HG03469 (cell line): Measurements from ENCODE around the gene ACAA1.

ENCODE experiments used
- ATAC-seq: cut with Tn5 transposase; IDR thresholded peaks from one replicate; pipeline ENCODE4 v1.9.1; 2021; ENCODE audit warnings: mild to moderate bottlenecking, moderate library complexity, moderate number of reproducible peaks; ENCODE audit not compliant: unreplicated experiment

Gene ACAA1

DNA sequence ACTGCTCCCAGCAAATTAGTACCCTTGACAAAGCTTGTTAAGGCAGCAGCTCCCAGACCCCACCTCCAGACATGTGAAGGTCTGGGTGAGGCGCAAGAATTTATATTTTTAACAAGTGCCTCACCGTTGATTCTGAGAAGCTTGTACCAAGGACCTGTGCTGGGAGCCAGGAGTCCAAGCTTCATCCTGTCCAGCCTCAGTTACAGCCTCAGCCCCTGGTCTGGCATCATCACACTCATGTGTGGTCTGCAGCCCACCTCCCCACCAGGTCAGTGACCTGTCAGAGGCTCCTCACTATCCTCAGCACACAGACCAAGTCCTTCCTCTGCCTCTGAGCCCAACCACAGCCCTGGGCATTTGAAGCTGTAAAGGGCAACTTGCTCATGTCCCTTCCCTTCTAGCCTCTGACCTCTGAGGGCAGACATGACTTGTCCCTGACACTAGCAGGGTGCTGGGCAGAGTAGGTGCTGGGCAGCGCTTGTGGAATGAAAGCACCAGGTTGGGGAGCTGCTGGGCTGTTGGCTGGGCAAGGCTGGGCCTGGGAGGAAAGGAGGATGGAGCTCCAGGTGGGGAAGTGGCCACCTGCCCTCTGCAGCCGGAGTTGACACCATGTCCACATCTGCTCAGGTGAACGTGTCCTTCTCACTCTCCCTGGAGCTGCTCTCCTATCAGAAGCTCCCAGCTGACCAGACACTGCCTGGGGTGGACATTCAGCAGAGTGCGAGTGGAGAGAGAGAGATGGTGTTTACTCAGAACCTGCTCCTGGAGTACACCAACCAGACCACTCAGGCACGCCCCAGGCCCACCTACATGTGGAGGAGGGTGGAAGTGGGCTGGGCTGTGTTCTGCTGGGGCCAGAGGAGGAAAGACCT is 16.9 kb downstream of the ACAA1 start:
- no peak for ATAC-seq

DNA sequence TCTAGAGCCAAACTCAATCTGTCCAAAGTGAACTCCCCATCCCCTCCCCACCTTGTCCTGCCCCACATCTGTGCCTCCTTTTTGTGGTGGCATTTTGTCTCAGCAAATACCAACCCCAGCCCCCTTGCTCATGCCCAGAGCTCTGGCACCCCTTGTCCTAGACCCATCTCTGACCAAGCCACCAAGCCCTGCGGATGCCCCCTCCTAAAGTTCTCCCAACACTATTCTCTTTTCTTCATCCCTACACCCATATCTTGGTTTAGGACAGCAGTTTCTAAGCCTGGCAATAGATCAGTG is 17.7 kb downstream of the ACAA1 start:
- ATAC-seq, result no peak

DNA sequence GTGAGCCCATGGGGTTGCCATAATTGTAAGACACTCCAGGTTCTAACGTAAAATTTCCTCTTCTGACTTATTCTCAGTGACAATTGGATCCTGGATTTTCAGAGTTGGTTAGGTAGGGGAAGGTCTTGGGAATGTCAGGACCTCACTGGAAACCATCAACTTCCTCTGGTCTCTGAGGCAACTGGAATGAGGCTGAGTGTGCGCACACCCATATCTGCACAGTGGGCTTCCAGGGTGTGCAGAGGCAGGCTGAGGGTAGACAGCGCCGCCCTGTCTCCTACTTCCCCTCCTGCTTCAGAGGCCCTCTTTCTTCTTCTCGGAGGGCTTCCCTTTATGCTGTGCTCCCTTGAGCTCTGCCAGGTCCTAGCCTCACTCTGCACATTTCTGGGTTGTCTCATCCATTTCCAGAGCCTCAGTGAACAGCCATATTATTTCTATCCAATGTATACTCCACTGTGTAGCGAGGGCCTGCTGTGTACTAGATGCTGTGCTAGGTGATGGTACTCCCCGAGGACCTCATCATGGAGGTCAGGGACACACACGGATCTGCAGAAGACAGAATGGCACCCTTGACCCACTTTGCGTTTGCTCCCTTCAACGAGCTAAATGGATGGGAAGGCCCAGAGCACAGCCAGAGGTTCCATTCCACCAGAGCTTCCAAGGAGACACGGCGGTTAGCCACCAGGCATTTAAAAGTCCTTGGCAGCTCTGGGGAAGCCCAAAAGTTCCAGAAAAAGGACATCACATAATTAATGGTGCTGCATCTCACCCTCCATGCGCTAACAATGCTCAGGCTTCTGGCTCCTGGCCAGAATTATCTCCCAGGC is 18.3 kb downstream of the ACAA1 start:
- ATAC-seq, result no peak

DNA sequence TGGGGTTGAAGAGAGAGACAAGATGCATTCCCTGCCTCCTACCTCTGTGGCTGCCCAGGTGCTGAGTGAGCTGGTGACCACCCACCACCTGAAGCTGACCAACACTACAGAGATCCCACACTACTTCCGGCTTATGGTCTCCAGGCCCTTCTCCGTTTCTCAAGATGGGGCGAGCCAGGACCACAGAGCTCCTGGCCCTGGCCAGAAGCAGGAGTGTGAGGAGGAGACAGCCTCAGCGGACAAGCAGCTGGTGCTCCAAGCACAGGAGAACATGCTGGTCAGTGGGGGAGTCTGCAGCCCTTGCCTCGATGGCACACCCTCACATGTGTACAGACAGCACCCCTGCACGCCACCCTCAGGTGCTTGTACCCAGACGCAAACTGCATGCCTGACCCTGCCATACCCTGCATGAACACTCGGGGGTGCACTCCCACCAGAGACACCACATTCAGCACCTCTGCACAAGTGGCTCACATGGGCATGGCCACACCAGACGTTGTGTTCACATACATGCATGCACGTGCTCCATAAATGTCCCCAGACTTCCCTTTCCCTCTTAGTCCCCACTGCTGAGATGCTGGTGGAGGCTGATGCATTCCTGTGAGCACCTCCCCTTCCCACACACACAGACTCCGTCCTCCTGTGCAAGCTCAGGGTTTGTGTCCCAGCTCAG is 19.0 kb downstream of the ACAA1 start:
- no peak for ATAC-seq

DNA sequence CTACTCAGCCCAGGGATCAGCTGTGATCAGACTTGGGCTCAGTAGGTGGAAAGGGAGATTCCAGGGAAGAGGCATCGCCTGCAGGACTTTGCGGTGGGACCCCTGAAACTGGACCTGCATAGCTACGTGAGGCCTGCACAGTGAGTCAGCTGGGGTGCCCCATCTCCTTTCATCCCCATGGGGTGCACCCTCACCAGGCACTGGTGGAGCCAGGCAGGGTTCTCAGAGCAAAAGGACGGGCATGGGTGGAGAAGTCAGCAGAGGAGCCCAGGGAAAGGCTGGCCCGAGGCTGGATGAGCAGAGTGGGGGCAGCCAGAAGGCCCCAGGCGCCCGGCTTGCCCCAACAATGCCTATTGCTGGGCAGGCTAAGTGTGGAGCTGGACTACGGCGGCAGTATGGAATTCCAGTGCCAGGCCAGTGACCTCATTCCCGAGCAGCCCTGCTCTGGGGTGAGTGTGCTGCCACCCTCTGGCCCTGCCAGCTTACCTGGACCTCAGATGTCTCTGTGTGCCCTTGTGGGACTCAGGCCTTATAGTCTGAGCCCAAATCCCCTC is 19.7 kb downstream of the ACAA1 start:
- no peak for ATAC-seq

DNA sequence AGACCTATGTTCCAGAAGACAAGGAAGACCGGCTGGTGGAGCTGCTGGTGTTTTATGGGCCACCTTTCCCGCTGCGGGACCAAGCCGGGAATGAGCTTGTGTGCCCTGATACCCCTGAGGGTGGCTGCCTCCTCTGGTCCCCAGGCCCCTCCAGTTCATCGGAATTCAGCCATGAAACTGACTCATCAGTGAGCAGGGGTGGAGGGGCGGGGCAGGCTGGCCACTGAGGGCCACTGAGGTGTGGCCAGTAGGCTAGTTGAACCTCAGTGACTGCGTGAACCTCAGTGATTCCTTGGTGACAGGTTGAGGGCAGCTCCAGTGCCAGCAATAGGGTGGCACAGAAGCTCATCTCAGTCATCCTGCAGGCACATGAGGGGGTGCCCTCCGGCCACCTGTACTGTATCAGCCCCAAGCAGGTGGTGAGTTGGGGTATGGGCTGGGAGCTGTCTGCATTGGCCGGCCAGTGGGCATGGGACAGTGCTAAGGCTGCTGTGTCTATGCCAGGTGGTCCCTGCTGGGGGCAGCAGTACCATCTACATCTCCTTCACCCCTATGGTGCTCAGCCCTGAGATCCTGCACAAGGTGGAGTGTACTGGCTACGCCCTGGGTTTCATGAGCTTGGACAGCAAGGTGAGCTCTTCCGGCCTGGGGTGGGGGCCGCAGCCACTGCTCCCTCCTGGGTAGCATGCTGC is 20.3 kb downstream of the ACAA1 start:
- no peak for ATAC-seq

DNA sequence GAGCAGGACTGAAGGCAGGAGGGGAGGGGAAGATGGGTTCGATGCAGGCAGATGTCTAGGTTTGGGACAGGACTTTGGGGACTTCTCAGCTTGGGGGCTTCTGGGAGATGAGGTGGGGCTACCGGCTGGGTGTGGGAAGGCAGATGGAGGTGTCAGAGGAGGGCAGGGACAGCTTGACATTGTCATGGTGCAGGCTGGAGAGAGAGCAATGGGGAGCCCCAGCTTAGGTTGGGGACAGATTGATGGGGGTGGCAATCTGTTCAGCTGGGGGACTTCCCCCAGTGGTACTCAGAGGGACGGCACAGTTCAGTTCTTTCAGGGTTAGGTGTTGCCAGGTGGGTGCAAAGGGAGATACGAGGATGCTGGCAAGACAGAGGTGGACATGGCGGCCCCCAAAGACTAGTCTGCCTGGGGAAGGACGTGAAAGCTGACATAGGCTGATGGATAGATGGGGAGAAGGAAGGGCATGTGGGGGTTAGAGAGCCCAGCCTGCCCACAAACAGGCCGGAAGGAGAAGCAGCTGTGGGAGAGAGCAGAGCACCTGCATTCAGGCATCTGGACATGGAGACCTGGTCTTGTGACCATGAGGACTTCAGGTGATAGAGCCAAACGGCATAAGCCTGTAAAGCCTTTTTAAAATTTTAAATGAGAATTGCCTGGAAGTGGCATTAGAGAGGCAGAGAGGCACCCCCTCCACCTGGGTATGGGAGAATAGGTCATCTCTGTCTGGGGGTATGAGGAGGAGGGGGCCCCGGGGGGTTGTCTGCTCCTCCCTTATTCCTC is 21.1 kb downstream of the ACAA1 start:
- ATAC-seq, result no peak

DNA sequence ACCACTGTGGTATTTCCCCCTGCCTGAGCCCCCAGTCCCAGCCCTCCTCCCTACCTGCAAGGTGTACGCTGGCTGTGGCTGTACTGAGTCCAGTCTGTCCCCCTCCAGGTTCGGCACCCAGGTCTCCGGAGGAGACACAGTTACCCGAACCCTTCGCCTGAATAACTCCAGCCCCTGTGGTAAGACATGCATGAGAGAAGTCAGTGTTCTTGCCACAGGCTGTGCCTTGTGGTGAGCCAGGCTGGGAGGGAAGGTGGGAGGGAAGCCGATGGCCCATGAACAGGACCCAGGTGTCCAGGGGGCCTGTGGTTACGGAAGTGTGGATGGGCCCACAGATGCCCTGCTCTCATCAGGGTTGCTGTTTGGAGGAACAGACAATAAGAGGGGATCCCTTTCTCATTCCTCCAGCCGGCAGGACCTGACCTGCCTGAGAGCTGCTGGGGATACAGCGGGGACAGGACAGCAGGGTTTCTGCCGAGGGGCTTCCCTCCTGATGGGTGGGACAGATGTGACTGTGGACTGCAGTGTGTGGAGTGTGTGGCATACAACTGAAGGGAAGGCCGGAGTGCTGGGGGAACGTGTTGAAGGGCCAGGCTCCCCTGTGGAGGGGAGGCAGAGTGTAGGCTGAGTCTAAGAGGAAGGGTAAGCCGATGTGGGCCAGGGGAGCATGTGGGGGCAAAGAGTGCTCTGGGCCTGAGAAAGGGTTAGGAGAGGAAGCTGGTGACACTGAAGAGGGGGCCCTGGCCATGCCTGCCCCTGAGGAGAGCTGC is 21.9 kb downstream of the ACAA1 start:
- no peak for ATAC-seq

DNA sequence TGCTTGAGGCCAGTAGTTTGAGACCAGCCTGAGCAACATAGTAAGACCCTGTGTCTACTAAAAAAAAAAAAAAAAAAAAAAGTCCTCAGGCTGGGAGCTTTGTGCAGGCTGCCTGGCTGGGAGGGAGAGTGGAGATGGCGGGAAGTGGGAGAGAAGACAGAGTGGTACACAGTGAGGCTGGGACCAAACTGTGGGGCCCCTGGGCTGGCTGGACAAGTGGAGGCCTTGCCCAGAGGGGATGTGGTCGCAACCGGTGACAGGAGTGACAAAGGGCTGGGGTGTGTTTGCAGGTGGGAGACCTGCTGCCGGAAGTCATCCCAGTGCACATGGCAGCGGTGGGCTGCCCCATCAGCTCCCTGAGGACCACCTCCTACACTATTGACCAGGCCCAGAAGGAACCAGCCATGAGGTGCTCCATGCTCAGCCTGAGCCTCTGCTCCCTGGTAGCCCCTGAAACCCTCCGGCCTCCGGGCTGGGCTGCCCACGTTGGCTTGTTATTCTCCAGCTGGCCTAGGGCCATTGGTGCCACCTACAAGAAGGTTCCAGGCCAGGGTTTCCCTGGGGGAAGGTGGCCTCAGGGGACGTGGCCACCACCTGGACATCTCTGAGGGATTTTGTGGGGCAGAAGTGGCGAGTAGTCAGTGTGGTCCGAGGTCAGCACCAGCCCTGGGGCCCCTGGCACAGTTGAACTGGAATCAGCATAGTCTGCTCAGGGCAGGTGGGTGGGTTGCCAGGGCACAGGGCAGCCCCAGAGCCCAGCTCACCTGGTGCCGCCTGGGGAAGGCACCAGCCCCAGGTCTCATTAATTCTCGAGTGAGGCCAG is 22.7 kb downstream of the ACAA1 start:
- ATAC-seq, result no peak

DNA sequence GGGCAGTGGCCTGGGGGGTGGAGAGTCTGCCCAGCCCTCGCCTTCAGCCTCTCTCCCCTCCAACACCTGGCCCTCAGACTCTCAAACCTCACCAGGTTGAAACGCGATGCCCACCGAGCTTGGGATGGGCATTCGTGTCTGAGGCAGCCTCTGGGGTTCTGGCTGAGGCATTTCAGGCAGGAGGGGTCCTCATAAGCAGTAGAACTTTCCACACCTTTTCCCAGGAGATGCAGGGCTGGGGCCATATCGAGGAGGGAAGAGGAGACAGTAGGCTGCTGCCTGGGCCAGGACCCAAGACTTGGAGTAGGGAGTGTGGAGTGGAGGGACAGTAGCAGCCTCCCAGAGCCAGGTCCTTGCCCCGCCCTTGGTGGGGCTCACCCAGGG is 24.6 kb downstream of the ACAA1 start:
- no peak for ATAC-seq

DNA sequence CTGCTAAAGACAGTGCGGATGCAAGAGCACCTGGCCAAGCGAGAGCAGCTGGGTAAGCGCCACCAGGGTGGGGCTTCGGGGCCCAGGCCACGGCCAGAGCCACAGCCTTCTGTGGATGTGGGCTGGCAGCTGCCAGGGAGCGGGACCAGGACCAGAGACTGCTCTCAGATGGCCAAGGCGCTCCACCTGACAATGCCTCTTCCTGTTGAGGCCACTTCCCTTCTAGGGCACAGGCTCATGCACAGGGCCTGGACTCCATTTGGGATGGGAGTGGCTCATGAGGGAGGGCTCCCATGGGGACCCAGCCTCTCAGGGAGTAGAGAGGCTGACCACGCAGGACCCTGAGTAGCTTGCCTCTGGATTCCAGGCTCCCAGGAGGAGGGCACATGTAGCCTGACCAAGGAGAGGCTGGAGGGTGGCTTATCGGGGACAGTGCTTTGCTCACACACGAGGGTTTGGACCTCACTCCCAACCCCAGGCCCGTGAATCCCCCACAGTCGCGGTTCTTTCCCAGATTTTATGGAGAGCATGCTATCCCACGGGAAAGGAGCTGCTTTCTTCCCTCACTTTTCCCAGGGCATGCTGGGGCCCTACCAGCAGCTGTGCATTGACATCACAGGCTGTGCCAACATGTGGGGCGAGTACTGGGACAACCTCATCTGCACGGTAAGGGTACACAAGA is 25.1 kb downstream of the ACAA1 start:
- ATAC-seq, result no peak

DNA sequence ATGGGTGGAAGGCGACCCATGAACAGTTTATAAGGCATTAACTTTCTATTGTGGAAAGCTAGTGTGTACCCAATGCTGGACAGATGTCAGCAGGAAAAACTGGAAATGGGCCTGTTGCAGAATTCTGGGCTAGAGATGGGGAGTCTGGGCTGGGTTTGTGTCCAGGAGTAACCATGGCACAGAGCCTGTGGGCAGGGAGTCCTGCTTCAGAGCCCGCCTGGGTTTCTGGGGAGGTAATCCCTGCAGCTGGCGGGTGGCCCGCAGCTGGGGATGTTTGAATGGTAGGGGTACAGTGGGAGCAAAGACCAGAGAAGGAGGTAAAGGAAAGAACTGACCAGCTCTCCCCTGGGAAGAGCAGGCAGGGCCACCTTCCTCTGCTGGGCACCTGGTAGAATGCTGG is 25.7 kb downstream of the ACAA1 start:
- no peak for ATAC-seq

DNA sequence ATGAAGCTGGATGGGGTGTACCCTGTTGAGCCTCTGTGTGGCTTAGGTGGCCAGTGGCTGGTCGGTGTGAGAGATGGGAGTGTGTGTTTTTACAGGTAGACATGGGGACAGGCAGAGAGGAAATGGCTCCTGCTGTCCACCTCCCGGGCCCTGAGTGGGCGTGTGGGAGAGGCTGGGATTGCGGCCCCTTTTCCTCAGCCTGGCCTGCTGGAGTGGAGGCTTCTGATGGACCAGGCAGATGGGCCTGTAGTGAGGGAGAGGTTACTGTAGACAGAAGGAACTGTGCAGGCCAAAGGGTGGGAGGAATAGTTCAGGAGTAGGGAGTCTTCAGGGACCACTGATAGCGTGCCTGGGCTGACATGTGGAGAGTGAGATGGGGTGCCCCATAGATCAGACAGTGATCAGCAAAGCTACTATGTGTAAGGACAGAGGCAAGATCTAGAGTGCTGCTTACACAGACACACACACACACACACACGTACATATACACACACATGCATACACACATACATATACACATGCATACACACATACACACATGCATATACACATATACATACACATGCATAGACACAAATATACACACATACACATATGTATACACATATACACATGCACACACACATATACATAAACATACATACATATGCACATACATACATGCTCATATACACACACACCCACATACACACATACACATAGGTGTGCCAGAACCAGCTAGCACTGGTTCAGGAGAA is 26.4 kb downstream of the ACAA1 start:
- ATAC-seq, result no peak

DNA sequence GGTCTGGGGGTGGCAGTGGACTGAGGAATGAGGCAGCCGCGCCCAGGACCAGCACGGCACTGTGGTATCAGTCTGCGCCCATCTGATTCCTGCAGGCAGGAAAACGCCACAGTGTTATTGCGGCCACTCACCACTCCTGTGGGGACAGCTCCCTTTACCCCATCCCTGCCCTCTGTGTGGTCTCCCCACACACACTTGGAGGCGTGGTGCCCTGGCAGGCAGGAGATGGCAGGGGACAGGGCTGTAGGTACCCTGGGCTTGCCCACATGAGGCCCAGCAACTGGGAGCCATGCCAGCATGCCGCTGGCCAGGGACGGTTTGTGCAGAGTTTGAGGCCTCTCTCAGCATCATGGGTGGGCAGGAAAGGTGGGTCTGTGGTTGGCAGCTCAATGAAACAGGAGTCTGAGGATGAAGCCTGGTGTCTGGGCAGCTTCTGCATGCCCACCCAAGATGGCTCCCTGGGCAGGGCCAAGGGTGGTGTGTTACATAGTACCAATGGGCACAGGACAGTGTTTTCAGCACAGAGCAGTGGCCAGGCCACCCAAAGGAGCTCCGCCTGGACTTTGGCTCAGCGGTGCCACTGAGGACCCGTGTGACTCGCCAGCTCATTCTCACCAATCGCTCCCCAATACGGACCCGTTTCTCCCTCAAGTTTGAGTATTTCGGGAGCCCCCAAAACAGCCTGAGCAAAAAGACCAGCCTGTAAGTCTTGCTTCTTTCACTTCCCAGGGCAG is 27.2 kb downstream of the ACAA1 start:
- ATAC-seq, result no peak

DNA sequence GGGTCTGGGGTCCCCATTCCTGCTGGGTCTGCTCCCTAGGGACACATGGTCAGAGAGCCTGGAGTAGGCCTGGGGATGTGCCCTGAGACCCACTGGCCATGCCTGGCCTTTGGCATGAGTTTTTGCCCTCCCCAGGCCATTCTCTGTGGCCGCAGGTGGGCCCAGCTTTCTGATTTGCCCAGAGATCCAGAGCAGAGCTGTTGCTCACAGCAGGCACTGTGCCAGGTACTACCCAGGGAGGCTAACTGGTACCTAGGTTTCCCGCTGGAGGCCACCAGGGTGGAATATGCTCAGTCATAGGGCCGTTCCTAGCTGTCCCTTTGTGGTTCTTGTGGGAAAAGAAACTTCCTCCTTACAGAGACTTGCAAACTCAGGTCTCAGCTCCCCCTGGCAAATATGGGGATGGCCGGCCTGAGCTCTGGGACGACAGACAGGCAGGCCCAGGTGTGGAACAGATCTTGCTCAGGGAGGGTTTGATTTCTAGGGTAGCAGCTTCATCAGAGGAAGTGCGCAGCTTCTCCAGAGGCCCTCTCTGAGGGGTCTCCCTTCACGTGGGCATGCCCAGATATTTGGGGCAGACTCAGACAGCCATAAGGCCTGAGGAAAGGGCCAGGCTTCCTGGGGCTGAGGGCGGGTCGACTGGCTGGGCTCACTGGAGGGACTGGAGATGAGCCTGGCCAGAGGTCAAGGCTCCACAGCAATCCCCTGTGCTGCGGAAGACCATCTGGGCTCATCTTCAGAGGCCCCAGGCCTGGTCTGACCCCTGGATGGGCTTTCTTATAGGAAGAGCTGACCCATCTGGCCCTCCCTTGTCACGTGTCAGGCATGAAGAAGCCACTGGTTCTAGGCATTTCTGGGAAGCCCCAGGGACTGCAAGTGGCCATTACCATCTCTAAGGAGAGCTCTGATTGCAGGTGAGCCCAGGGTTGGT is 28.0 kb downstream of the ACAA1 start:
- ATAC-seq, result no peak
